Adipose tissue (tissue), 3 donors: ENCODE data around the gene SPEF1. TPM values are rescaled to one million over a fixed set of nuclear protein-coding genes. Genes with fewer than 3 reads are reported as not detected.

Experiments
- H3K27ac ChIP-seq: one replicate; pipeline ENCODE4 v1.5.1; 2013; ENCODE audit warnings: low read depth, low read length
- WGBS, 3 donors: extraction: QIAGEN DNeasy Blood & Tissue Kit; methylation state at CpG; one replicate each; pipeline ENCODE4 v1.1.7; 2013; 5-methylcytosine and 5-hydroxymethylcytosine counted together
- polyA plus RNA-seq, 3 donors: library from polyadenylated mRNA; stranded (reverse); fragments of 200-250 nt; gene quantifications; one replicate each; pipeline ENCODE4 v1.2.3, GENCODE V29; 2013
- donor health status: healthy with polysubstance abuse.
- donor health status: Bipolar disorder and iron deficiency.
- donor health status: healthy.

The SPEF1 gene
- polyA plus RNA-seq, 3 donors = 0.09 to 0.71 TPM; not detected in 1

GRCh38 chr20:3728354-3728753 is 52.9 kb downstream of the SPEF1 start:
- no peak overlapping the region for H3K27ac ChIP-seq
- 76 to 86% (median 82%) methylated on average over 5 of the region's 5 CpGs for WGBS, 3 donors

Other genes starting within 250 kb of the SPEF1 start
- not detected for gene GFRA4, start 118.0 kb downstream of the SPEF1 start, polyA plus RNA-seq
- gene ADAM33, start 99.4 kb downstream of the SPEF1 start, polyA plus RNA-seq = 10 to 100 TPM in 2 of 3 donors, 1 to 10 TPM in 1; 3.8 to 63.0 (median 24.2) TPM
- 10 to 100 TPM in 1 of 3 donors, 1 to 10 TPM in 2; 1.9 to 11.0 (median 8.8) TPM for gene SIGLEC1, start 68.8 kb downstream of the SPEF1 start, polyA plus RNA-seq
- gene HSPA12B, start 48.8 kb downstream of the SPEF1 start, polyA plus RNA-seq = 10 to 100 TPM in 2 of 3 donors, 1 to 10 TPM in 1; 2.5 to 31.8 (median 26.4) TPM
- 10 to 100 TPM; 21.8 to 99.9 (median 75.1) TPM for gene ADISSP, start 13.7 kb downstream of the SPEF1 start, polyA plus RNA-seq
- 10 to 100 TPM; 37.8 to 73.4 (median 70.9) TPM for gene CENPB, start 5.3 kb upstream of the SPEF1 start, polyA plus RNA-seq
- 10 to 100 TPM in 2 of 3 donors, 1 to 10 TPM in 1; 6.6 to 33.5 (median 12.9) TPM for gene CDC25B, start 14.9 kb upstream of the SPEF1 start, polyA plus RNA-seq
- gene AP5S1, start 39.1 kb upstream of the SPEF1 start, polyA plus RNA-seq = 1 to 10 TPM; 5.1 to 9.7 (median 8.9) TPM
- gene MAVS, start 65.4 kb upstream of the SPEF1 start, polyA plus RNA-seq = 10 to 100 TPM; 12.6 to 27.0 (median 19.9) TPM
- 10 to 100 TPM; 11.8 to 28.5 (median 22.9) TPM for gene PANK2, start 107.9 kb upstream of the SPEF1 start, polyA plus RNA-seq
- gene RNF24, start 234.1 kb upstream of the SPEF1 start, polyA plus RNA-seq = 1 to 10 TPM; 2.7 to 7.8 (median 5.1) TPM